H1 (cell line): Measurements from ENCODE around the gene PIK3R3. TPM values are rescaled to one million over a fixed set of nuclear protein-coding genes. Genes with fewer than 3 reads are reported as not detected.

Experiments
- CTCF ChIA-PET: fragments of 300-600 bp; sonication (Branson Sonifier 250); formaldehyde crosslinking; loops from one replicate; lab custom pipeline; 2021; ENCODE audit not compliant: partially characterized antibody; lab: Charles Lee
- POLR2A ChIA-PET: fragments of 300-600 bp; sonication (Branson Sonifier 250); formaldehyde crosslinking; loops from one replicate; lab custom pipeline; 2021; ENCODE audit warnings: inconsistent platforms; ENCODE audit not compliant: partially characterized antibody; lab: Charles Lee
- DNase-seq, 2 experiments: peaks; one replicate each; pipeline versions ENCODE4 v3.0.0 to v3.0.0-alpha.2; 2010 to 2022; ENCODE audit warnings: low spot score in 2 of 2, low read depth in 1 of 2, mixed read lengths in 1 of 2
- FAIRE-seq: peaks from 2 replicates; lab custom pipeline; 2011; peaks lifted over from hg19 to GRCh38; lab: Jason Lieb, UNC
- H2AFZ ChIP-seq: 2 replicates; pipeline ENCODE4 v1.8.1; 2012; ENCODE audit warnings: low read length, inconsistent platforms
- H2AK5ac ChIP-seq: 2 replicates; pipeline ENCODE4 v1.6.1; 2013; ENCODE audit warnings: low read depth, low read length
- H2BK120ac ChIP-seq: replicated peaks from 2 replicates; pipeline ENCODE3; 2013; ENCODE audit warnings: low read depth, low read length, inconsistent platforms
- H2BK12ac ChIP-seq: 2 replicates; pipeline ENCODE4 v1.6.1; 2013; ENCODE audit warnings: low read depth, low read length
- H2BK15ac ChIP-seq: 2 replicates; pipeline ENCODE4 v1.6.1; 2013; ENCODE audit warnings: low read length
- H2BK20ac ChIP-seq: 2 replicates; pipeline ENCODE4 v1.6.1; 2013; ENCODE audit warnings: low read length
- H2BK5ac ChIP-seq: 2 replicates; pipeline ENCODE4 v1.6.1; 2013; ENCODE audit warnings: low read depth, low read length
- H3K14ac ChIP-seq: 2 replicates; pipeline ENCODE4 v1.6.1; 2013; ENCODE audit warnings: inconsistent platforms; ENCODE audit not compliant: insufficient read length
- H3K18ac ChIP-seq: 2 replicates; pipeline ENCODE4 v1.6.1; 2013; ENCODE audit warnings: low read length; ENCODE audit errors: extremely low read depth
- H3K23ac ChIP-seq: 2 replicates; pipeline ENCODE4 v1.6.1; 2013; ENCODE audit warnings: inconsistent platforms; ENCODE audit not compliant: insufficient read length
- H3K23me2 ChIP-seq: 2 replicates; pipeline ENCODE4 v1.6.1; 2013; ENCODE audit warnings: low read depth, low read length
- H3K27ac ChIP-seq: 2 replicates; pipeline ENCODE4 v1.6.1; 2011; ENCODE audit warnings: low read depth, low read length, inconsistent platforms
- H3K27me3 ChIP-seq, 4 experiments: replicated peaks in 1 of 4; 1 replicate in 1 of 4; 2 replicates in 3 of 4; pipeline versions ENCODE4 v1.6.1 to v1.8.1; 2011 to 2013; ENCODE audit warnings: low read length in 3 of 4, mild to moderate bottlenecking in 3 of 4, inconsistent platforms in 2 of 4, mixed read lengths in 2 of 4, moderate library complexity in 1 of 4; ENCODE audit not compliant: control insufficient read depth in 3 of 4, insufficient read depth in 3 of 4; ENCODE audit errors: extremely low read depth in 1 of 4
- H3K36me3 ChIP-seq, 4 experiments: 2 replicates each; pipeline versions ENCODE4 v1.6.1 to v1.8.1; 2011 to 2013; ENCODE audit warnings: mild to moderate bottlenecking in 4 of 4, low read length in 3 of 4, moderate library complexity in 2 of 4, control low read depth in 1 of 4, inconsistent platforms in 1 of 4; ENCODE audit not compliant: insufficient read depth in 4 of 4, control insufficient read depth in 2 of 4
- H3K4ac ChIP-seq: replicated peaks from 2 replicates; pipeline ENCODE3; 2013; ENCODE audit warnings: low read length, low read depth, mixed read lengths, inconsistent platforms; ENCODE audit not compliant: insufficient read length
- H3K4me1 ChIP-seq, 4 experiments: replicated peaks in 1 of 4; 1 replicate in 1 of 4; 2 replicates in 3 of 4; pipeline versions ENCODE4 v1.6.1 to v1.8.1; 2011 to 2013; ENCODE audit warnings: low read length in 3 of 4, inconsistent platforms in 2 of 4, mixed read lengths in 1 of 4; ENCODE audit not compliant: insufficient read depth in 4 of 4, control insufficient read depth in 3 of 4
- H3K4me2 ChIP-seq, 2 experiments: 2 replicates each; pipeline versions ENCODE4 v1.6.1 to v1.8.1; 2011 to 2013; ENCODE audit warnings: low read depth in 2 of 2, low read length in 2 of 2, control low read depth in 1 of 2, inconsistent platforms in 1 of 2, mild to moderate bottlenecking in 1 of 2; ENCODE audit not compliant: insufficient read depth in 1 of 2
- H3K4me3 ChIP-seq, 4 experiments: fragments of 200-600, 300-600 bp in 1 of 4; sonication (generic), shearing (Covaris generic), sonication (Bioruptor Twin) in 1 of 4; 2 replicates each; pipeline versions ENCODE4 v1.5.1 to v1.8.1; 2011 to 2016; ENCODE audit warnings: low read length in 4 of 4, low read depth in 3 of 4, control low read depth in 2 of 4, inconsistent platforms in 2 of 4, mild to moderate bottlenecking in 2 of 4, mixed read lengths in 1 of 4, moderate library complexity in 1 of 4; ENCODE audit not compliant: insufficient read depth in 2 of 4; ENCODE audit errors: extremely low read depth in 1 of 4
- H3K56ac ChIP-seq: replicated peaks from 2 replicates; pipeline ENCODE3; 2013; ENCODE audit warnings: low read depth, mild to moderate bottlenecking, mixed read lengths, low read length, inconsistent platforms; ENCODE audit not compliant: insufficient read length
- H3K79me1 ChIP-seq: 2 replicates; pipeline ENCODE4 v1.6.1; 2013; ENCODE audit warnings: low read depth, low read length, control low read depth
- H3K79me2 ChIP-seq, 2 experiments: 2 replicates each; pipeline versions ENCODE4 v1.6.1 to v1.8.1; 2012 to 2013; ENCODE audit warnings: low read length in 2 of 2, mild to moderate bottlenecking in 2 of 2, inconsistent platforms in 1 of 2; ENCODE audit not compliant: insufficient read depth in 2 of 2, control insufficient read depth in 1 of 2
- H3K9ac ChIP-seq, 4 experiments: replicated peaks in 1 of 4; 1 replicate in 1 of 4; 2 replicates in 3 of 4; pipeline versions ENCODE4 v1.6.1 to v1.8.1; 2011 to 2013; ENCODE audit warnings: low read depth in 3 of 4, low read length in 3 of 4, control low read depth in 2 of 4, mild to moderate bottlenecking in 2 of 4, moderate library complexity in 2 of 4, inconsistent platforms in 1 of 4; ENCODE audit errors: extremely low read depth in 1 of 4
- H3K9me3 ChIP-seq, 2 experiments: 2 replicates each; pipeline versions ENCODE4 v1.6.1 to v1.8.1; 2012 to 2013; ENCODE audit warnings: mild to moderate bottlenecking in 2 of 2, moderate library complexity in 2 of 2, control low read depth in 1 of 2, inconsistent platforms in 1 of 2, low read depth in 1 of 2, low read length in 1 of 2, mixed read lengths in 1 of 2; ENCODE audit not compliant: insufficient read depth in 2 of 2
- H4K20me1 ChIP-seq, 2 experiments: replicated peaks in 1 of 2; 2 replicates each; pipeline versions ENCODE3 to v1.8.1; 2011 to 2013; ENCODE audit warnings: inconsistent platforms in 2 of 2, low read length in 2 of 2, mild to moderate bottlenecking in 1 of 2; ENCODE audit not compliant: insufficient read depth in 2 of 2, control insufficient read depth in 1 of 2
- H4K5ac ChIP-seq: 2 replicates; pipeline ENCODE4 v1.6.1; 2013; ENCODE audit warnings: low read length, low read depth, mixed read lengths, inconsistent platforms; ENCODE audit not compliant: insufficient read length
- H4K8ac ChIP-seq: 2 replicates; pipeline ENCODE4 v1.8.0; 2013; ENCODE audit warnings: mild to moderate bottlenecking, moderate library complexity, low read length, inconsistent platforms; ENCODE audit not compliant: insufficient read depth; ENCODE audit errors: extremely low read depth
- H4K91ac ChIP-seq: replicated peaks from 2 replicates; pipeline ENCODE3; 2013; ENCODE audit warnings: low read length, mixed read lengths, inconsistent platforms; ENCODE audit not compliant: insufficient read length
- SIRT6 ChIP-seq: IDR thresholded peaks from one replicate; pipeline ENCODE4 v1.7.1; 2012; ENCODE audit warnings: low read length, inconsistent platforms
- WGBS, 2 experiments: shearing (Covaris generic) in 1 of 2; methylation state at CpG; one replicate each; pipeline versions ENCODE4 v1.1.6 to v1.1.7; 2013 to 2015; ENCODE audit warnings: low lambda C conversion rate in 2 of 2, mixed read lengths in 2 of 2, inconsistent platforms in 1 of 2, low coverage in 1 of 2, missing lambda C conversion rate in 1 of 2; ENCODE audit not compliant: insufficient replicate concordance in 2 of 2, insufficient coverage in 1 of 2, insufficient read length in 1 of 2; ENCODE audit errors: extremely low coverage in 1 of 2, missing lambda C conversion rate in 1 of 2; 5-methylcytosine and 5-hydroxymethylcytosine counted together
- polyA plus RNA-seq, 7 experiments: library from polyadenylated mRNA; depleted of rRNA in 3 of 7; stranded (reverse) in 5 of 7; unstranded in 2 of 7; fragments of >200 nt in 5 of 7; fragments of 200-250 nt in 2 of 7; gene quantifications; 1 replicate in 5 of 7; 2 replicates in 1 of 7; 4 replicates in 1 of 7; pipeline versions ENCODE4 v1.2.1 to v1.2.3, GENCODE V29; 2011 to 2013; ENCODE audit warnings: missing spikeins in 2 of 7, mixed read lengths in 2 of 7
- total RNA-seq: library from RNA; stranded (reverse); fragmentation: NEBNext Ultra II Directional; extraction: Animal tissue kit (Norgen Biotek cat#: 25700); gene quantifications from 2 replicates; pipeline ENCODE4 v1.2.1, GENCODE V29; 2021

PIK3R3 gene
- total and polyA plus RNA-seq, 2 of the 8 experiments (the other 6 are each of a cell fraction or from before 2014, with no cell fraction given): 5.3 to 13.6 TPM

DNA sequence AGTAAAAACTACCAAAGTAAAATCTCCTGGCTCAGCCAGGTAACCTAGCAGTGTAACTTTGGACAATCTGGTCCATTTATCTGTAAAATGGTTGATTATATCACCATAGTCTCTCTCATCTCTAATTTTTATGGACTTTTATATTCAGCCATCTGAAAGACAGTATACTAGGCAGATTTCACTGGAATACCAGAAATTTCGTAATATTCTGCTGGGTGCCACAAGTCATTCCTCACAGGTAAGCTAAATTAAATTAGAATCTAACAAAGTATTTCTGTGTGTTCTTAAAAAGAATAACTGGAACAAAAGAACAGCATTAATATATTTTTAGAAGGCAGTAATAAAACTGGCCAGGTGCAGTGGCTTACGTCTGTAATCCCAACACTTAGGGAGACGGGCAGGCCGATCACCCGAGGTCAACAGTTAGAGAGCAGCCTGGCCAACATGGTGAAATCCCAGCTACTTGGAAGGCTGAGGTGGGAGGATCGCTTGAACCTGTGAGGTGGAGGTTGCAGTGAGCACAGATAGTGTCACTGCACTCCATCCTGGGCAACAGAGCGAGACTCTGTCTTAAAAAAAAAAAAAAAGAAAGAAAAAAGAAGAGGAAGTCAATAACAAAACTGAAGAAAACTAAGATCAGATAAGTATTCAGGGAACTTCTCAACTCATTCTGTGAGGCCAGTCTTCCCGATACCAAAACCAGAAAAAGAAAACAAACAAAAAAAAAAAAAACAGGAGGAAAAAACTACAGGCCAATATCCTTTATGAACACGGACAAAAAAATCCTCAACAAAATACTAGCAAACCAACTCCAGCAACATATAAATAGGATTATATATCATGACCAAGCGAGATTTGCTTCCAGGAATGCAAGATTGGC lies 35.9 kb downstream of the PIK3R3 start:
- no peak overlapping the region for H3K18ac ChIP-seq
- H2BK5ac ChIP-seq: no peak overlapping the region
- ChIA-PET POLR2A (no interaction called here), CTCF (interaction anchor here (0.5 kb wide), 1 partner anchor 234 kb away, joined by 3 read pairs; no protein-coding TSS in a partner anchor)
- no peak overlapping the region for H2BK12ac ChIP-seq
- no peak overlapping the region for H2BK120ac ChIP-seq
- H3K4ac ChIP-seq: no peak overlapping the region
- no peak overlapping the region for H3K9ac ChIP-seq
- H3K27me3 ChIP-seq: no peaks in the 10 kb centered on the region
- H3K56ac ChIP-seq: no peak overlapping the region
- H3K23me2 ChIP-seq: no peaks in the 10 kb centered on the region
- H2BK15ac ChIP-seq: no peak overlapping the region
- 90% methylated on average over 10 of the region's 10 CpGs; no CpG with 5 or more reads in 1 of the 2 experiments for WGBS, 2 experiments
- no peak overlapping the region for H4K8ac ChIP-seq
- no peak overlapping the region for H4K91ac ChIP-seq
- no peak overlapping the region for H4K5ac ChIP-seq
- H3K4me2 ChIP-seq: no peak overlapping the region
- H2AK5ac ChIP-seq: no peak overlapping the region
- no peak for DNase-seq
- peaks cover 0 to 4% of the 10 kb centered on the region in 2 experiments; a peak in 2 of 4 replicates for H3K79me2 ChIP-seq
- H3K4me1 ChIP-seq: no peaks in the 10 kb centered on the region
- no peak overlapping the region for H3K27ac ChIP-seq
- H3K36me3 ChIP-seq: no peaks in the 10 kb centered on the region
- H3K9me3 ChIP-seq: no peaks in the 10 kb centered on the region; a peak in 1 of 4 replicates
- no peak overlapping the region for H3K23ac ChIP-seq
- no peaks in the 10 kb centered on the region for H3K79me1 ChIP-seq
- no peak overlapping the region for H3K14ac ChIP-seq
- no peak overlapping the region for H2AFZ ChIP-seq
- H4K20me1 ChIP-seq: peaks cover 0 to 1% of the 10 kb centered on the region in 2 experiments
- no peak for FAIRE-seq
- no peak overlapping the region for H3K4me3 ChIP-seq
- H2BK20ac ChIP-seq: no peak overlapping the region
- no peak for TF ChIP-seq SIRT6
